Effector CD8-positive, alpha-beta T cell (primary cell): ENCODE results near the gene POLR2J2.
"Not testable (repeated sequence)": the region's sequence is repeated elsewhere in the genome, so short reads cannot be mapped to it uniquely, and the experiment has no call there.

Experiments
- DNase-seq: peaks from one replicate; lab custom pipeline; 2025; lab: John Stamatoyannopoulos, UW

Gene POLR2J2

GRCh38 chr7:102671956-102672307 is 469 bp upstream of the POLR2J2 start:
- not testable (repeated sequence) for DNase-seq

GRCh38 chr7:102667523-102667922 is 3.9 kb downstream of the POLR2J2 start:
- DNase-seq, result not testable (repeated sequence)

- DNase-seq, result not testable (repeated sequence)
Observed at GRCh38 chr7:102666850-102667249, 4.6 kb downstream of the POLR2J2 start.

- DNase-seq, result not testable (repeated sequence)
Observed at GRCh38 chr7:102664765-102665164, 6.7 kb downstream of the POLR2J2 start.

GRCh38 chr7:102649924-102650323 is 21.5 kb downstream of the POLR2J2 start, which contains the start of gene SPDYE2B:
SPDYE2B (plus strand) TSS chr7:102650319; CDS start chr7:102652349, 2,030 bp downstream.
- not testable (repeated sequence) for DNase-seq

- DNase-seq, result not testable (repeated sequence)
Observed at GRCh38 chr7:102647813-102648212, 23.6 kb downstream of the POLR2J2 start.

- not testable (repeated sequence) for DNase-seq
Observed at GRCh38 chr7:102643404-102643803, 28.1 kb downstream of the POLR2J2 start.

GRCh38 chr7:102642691-102643090 is 28.8 kb downstream of the POLR2J2 start, which contains the start of gene UPK3BL1:
UPK3BL1 (minus strand) TSS chr7:102642791; CDS start chr7:102642741, 50 bp downstream.
- not testable (repeated sequence) for DNase-seq

GRCh38 chr7:102638848-102639247 is 32.6 kb downstream of the POLR2J2 start:
- not testable (repeated sequence) for DNase-seq

GRCh38 chr7:102636956-102637355 is 34.5 kb downstream of the POLR2J2 start:
- not testable (repeated sequence) for DNase-seq

- not testable (repeated sequence) for DNase-seq
Observed at GRCh38 chr7:102635354-102635753, 36.1 kb downstream of the POLR2J2 start.

- not testable (repeated sequence) for DNase-seq
Observed at GRCh38 chr7:102634299-102634698, 37.2 kb downstream of the POLR2J2 start.

GRCh38 chr7:102630622-102631021 is 40.8 kb downstream of the POLR2J2 start:
- not testable (repeated sequence) for DNase-seq

- not testable (repeated sequence) for DNase-seq
Observed at GRCh38 chr7:102627271-102627904, 44.1 kb downstream of the POLR2J2 start.

- not testable (repeated sequence) for DNase-seq
Observed at GRCh38 chr7:102618122-102618521, 53.3 kb downstream of the POLR2J2 start.

- DNase-seq, result not testable (repeated sequence)
Observed at GRCh38 chr7:102616507-102617125, 54.8 kb downstream of the POLR2J2 start, which contains the start of gene RASA4. RASA4 (minus strand) TSS chr7:102616756; CDS start chr7:102616689, 67 bp downstream.
